MCF 10A (cell line): ENCODE data around the gene IFFO2. TPM values are rescaled to one million over a fixed set of nuclear protein-coding genes. Genes with fewer than 3 reads are reported as not detected.

Experiments
- BruUV-seq: library from RNA; stranded (reverse); fragments of 400-500 nt; replicated peaks from 2 replicates; lab custom pipeline; 2021; lab: Mats Ljungman, UMichigan
- CTCF ChIA-PET: fragments of 300-600 bp; sonication (Branson Sonifier 250); formaldehyde crosslinking; extraction: SDS; loops from one replicate; lab custom pipeline; 2021; ENCODE audit warnings: antibody characterized with exemption, inconsistent platforms; lab: Yijun Ruan, JAX
- POLR2A ChIA-PET: fragments of 300-600, 350-650 bp; sonication (Branson Sonifier 250); formaldehyde crosslinking; extraction: SDS; loops from one replicate; lab custom pipeline; 2020; ENCODE audit warnings: antibody characterized with exemption, inconsistent platforms; lab: Yijun Ruan, JAX
- DNase-seq: peaks from one replicate; pipeline ENCODE4 v3.0.0-alpha.2; 2018; ENCODE audit not compliant: unreplicated experiment
- H3K27ac Mint-ChIP-seq: one replicate; pipeline ENCODE4 v1.8.0; 2022; ENCODE audit warnings: mild to moderate bottlenecking, low read depth, mixed read lengths; ENCODE audit not compliant: unreplicated experiment
- H3K27me3 Mint-ChIP-seq: one replicate; pipeline ENCODE4 v1.8.0; 2022; ENCODE audit warnings: mixed read lengths; ENCODE audit not compliant: insufficient read depth, unreplicated experiment
- H3K36me3 Mint-ChIP-seq: one replicate; pipeline ENCODE4 v1.8.0; 2022; ENCODE audit warnings: mild to moderate bottlenecking, moderate library complexity, mixed read lengths; ENCODE audit not compliant: insufficient read depth, unreplicated experiment
- H3K4me1 Mint-ChIP-seq: one replicate; pipeline ENCODE4 v1.8.0; 2022; ENCODE audit warnings: mixed read lengths; ENCODE audit not compliant: insufficient read depth, unreplicated experiment
- H3K4me3 Mint-ChIP-seq: one replicate; pipeline ENCODE4 v1.8.0; 2022; ENCODE audit warnings: mild to moderate bottlenecking, moderate library complexity, mixed read lengths; ENCODE audit not compliant: unreplicated experiment
- H3K9me3 Mint-ChIP-seq: one replicate; pipeline ENCODE4 v1.8.0; 2022; ENCODE audit warnings: mixed read lengths; ENCODE audit not compliant: unreplicated experiment
- intact Hi-C: fragments of 100-400 bp; cut with micrococcal nuclease; formaldehyde crosslinking; loops from 2 replicates; pipeline ENCODE4 v1.14.1; 2022
- total RNA-seq: library from RNA; stranded (reverse); gene quantifications from 2 replicates; pipeline ENCODE4 v1.2.3, GENCODE V29; 2022
- TF ChIP-seq, protein P1 (sequence below): fragments of 200-600 bp; IDR thresholded peaks from one replicate; pipeline ENCODE4 v1.8.0; 2022; ENCODE audit warnings: antibody characterized with exemption, mild to moderate bottlenecking; ENCODE audit not compliant: unreplicated experiment

The IFFO2 gene
- total RNA-seq, 1 experiment from 2014 or later: 21.0 TPM

DNA sequence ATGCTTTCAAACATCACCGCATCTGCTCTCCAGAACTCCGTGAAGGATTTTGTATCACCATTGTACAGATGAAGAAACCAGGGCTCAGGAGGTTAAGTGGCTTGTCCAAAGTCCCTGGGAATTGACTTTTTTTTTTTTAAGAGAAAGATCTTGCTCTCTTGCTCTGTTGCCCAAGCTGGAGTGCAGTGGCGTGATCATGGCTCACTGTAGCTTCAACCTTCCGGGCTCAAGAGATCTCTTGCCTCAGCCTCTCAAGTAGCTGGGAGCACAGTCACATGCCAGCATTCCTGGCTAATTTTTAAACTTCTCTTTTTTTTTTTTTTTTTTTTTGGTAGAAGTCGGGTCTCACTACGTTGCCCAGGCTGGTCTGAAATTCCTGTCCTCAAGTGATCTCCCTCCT is 90.2 kb downstream of the IFFO2 start:
- TF ChIP-seq, protein P1, sequence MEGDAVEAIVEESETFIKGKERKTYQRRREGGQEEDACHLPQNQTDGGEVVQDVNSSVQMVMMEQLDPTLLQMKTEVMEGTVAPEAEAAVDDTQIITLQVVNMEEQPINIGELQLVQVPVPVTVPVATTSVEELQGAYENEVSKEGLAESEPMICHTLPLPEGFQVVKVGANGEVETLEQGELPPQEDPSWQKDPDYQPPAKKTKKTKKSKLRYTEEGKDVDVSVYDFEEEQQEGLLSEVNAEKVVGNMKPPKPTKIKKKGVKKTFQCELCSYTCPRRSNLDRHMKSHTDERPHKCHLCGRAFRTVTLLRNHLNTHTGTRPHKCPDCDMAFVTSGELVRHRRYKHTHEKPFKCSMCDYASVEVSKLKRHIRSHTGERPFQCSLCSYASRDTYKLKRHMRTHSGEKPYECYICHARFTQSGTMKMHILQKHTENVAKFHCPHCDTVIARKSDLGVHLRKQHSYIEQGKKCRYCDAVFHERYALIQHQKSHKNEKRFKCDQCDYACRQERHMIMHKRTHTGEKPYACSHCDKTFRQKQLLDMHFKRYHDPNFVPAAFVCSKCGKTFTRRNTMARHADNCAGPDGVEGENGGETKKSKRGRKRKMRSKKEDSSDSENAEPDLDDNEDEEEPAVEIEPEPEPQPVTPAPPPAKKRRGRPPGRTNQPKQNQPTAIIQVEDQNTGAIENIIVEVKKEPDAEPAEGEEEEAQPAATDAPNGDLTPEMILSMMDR: no peak
- intact Hi-C loops: no loop called here
- CTCF ChIA-PET: interaction anchor here (1.3 kb wide), 1 partner anchor 8 kb away, joined by 5 read pairs; no protein-coding TSS in a partner anchor
- BruUV-seq: no TSS peak
- POLR2A ChIA-PET: interaction anchor here (0.7 kb wide), 1 partner anchor 146 kb away, joined by 4 read pairs; no protein-coding TSS in a partner anchor
- Mint-ChIP-seq H3K4me3 (no peak overlapping the region), H3K27ac (no peak overlapping the region), H3K9me3 (no peaks in the 10 kb centered on the region), H3K27me3 (peaks cover 57% of the 10 kb centered on the region), H3K4me1 (no peaks in the 10 kb centered on the region), H3K36me3 (no peaks in the 10 kb centered on the region)
- DNase-seq: no peak

DNA sequence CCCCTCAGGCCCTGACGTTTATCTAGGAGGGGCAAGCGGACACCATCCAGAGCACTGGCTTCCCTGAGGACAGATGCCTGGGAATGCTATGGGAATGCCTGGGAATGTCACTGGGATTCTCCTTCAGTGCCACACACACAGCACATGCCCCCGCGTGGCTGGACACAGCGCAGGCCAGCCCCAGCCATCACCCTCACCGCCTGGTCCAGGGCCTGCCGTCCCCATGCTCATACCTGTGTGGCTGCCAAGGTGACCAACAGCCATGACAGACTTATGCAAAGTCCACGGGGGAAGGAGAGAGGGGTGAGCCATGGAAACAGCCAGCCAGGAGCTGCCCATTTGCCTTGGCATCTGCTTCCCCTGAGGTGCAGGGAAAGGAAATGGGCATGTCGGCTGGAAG is 91.3 kb downstream of the IFFO2 start:
- H3K27me3 Mint-ChIP-seq: peaks cover 57% of the 10 kb centered on the region
- no peak overlapping the region for H3K27ac Mint-ChIP-seq
- intact Hi-C loops: no loop called here
- no peaks in the 10 kb centered on the region for H3K9me3 Mint-ChIP-seq
- TF ChIP-seq, protein P1: no peak
- no peak overlapping the region for H3K4me3 Mint-ChIP-seq
- ChIA-PET CTCF (interaction anchor here (1.3 kb wide), 1 partner anchor 9 kb away, joined by 5 read pairs; no protein-coding TSS in a partner anchor), POLR2A (no interaction called here)
- DNase-seq: no peak
- no TSS peak for BruUV-seq
- H3K4me1 Mint-ChIP-seq: no peaks in the 10 kb centered on the region
- no peaks in the 10 kb centered on the region for H3K36me3 Mint-ChIP-seq

DNA sequence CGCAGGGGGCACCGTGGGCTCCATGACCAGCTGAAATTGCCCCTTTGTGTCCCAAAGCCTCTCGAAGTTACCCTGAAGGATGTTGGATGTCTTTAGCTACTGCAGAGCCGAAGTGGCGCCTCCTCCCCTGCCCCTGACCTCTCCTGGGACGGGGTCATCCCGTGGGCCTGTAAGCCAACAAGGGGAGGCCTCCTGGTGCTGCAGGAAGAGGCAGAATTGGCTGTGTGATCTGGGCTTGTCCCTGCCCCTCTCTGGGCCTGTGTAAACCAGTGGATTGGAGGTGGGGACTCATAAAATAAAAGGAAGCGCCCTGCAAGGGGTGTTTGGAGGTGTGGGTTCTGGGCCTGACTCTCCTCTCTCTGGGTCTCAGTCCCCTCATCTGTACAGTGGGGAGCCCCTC is 94.9 kb downstream of the IFFO2 start:
- no peaks in the 10 kb centered on the region for H3K36me3 Mint-ChIP-seq
- intact Hi-C loops: no loop called here
- TF ChIP-seq, protein P1: no peak
- no peak overlapping the region for H3K27ac Mint-ChIP-seq
- H3K4me1 Mint-ChIP-seq: no peaks in the 10 kb centered on the region
- no peak overlapping the region for H3K4me3 Mint-ChIP-seq
- no peaks in the 10 kb centered on the region for H3K9me3 Mint-ChIP-seq
- DNase-seq: no peak
- POLR2A ChIA-PET: no interaction called here
- BruUV-seq: no TSS peak
- peaks cover 34% of the 10 kb centered on the region for H3K27me3 Mint-ChIP-seq
- CTCF ChIA-PET: interaction anchor here (0.8 kb wide), 1 partner anchor 13 kb away, joined by 3 read pairs; no protein-coding TSS in a partner anchor

DNA sequence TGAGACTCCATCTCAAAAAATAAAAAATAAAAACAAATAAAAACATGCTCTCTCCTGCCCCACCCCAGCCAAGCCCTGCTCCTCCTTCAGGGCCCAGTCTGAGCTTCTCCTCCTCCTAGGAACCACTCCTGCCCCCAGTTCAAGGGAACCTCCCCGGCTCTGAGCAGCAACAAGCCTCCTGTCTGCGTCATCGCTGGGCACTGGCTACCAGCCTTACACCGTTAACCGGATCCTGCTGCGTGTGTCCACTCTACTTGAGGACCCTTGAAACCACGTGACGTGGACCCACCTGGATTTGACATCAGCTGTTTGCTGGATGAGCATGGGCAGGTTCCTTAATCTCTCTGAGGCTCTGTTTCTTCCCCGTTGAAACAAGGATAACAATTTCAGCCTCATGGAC is 95.4 kb downstream of the IFFO2 start:
- POLR2A ChIA-PET: no interaction called here
- Mint-ChIP-seq H3K4me3 (no peak overlapping the region), H3K27me3 (peaks cover 36% of the 10 kb centered on the region), H3K27ac (no peak overlapping the region), H3K4me1 (no peaks in the 10 kb centered on the region), H3K9me3 (no peaks in the 10 kb centered on the region), H3K36me3 (no peaks in the 10 kb centered on the region)
- CTCF ChIA-PET: no interaction called here
- BruUV-seq: no TSS peak
- TF ChIP-seq, protein P1: no peak
- intact Hi-C loops: no loop called here
- DNase-seq: no peak
